IMR-90 (cell line): ENCODE results near the gene ISCA1. TPM values are rescaled to one million over a fixed set of nuclear protein-coding genes. Genes with fewer than 3 reads are reported as not detected.

Experiments used
- ATAC-seq: fragments of 200-7000 bp; cut with Tn5 transposase; 2 replicates; pipeline ENCODE4 v1.9.1; 2020; ENCODE audit warnings: low read depth, mild to moderate bottlenecking, moderate library complexity
- BruUV-seq: library from RNA; stranded (reverse); fragments of 400-500 nt; replicated peaks from 2 replicates; lab custom pipeline; 2021; lab: Mats Ljungman, UMichigan
- CTCF ChIA-PET: fragments of 300-600 bp; formaldehyde crosslinking; extraction: SDS; loops from one replicate; lab custom pipeline; 2021; ENCODE audit warnings: antibody characterized with exemption; lab: Yijun Ruan, JAX
- POLR2A ChIA-PET: fragments of 300-600 bp; sonication (Branson Sonifier 250); formaldehyde crosslinking; loops from one replicate; lab custom pipeline; 2022; ENCODE audit warnings: antibody characterized with exemption; ENCODE audit not compliant: unreplicated experiment; lab: Charles Lee
- DNase-seq: peaks from one replicate; pipeline ENCODE4 v3.0.0; 2013
- H2AFZ ChIP-seq: replicated peaks from 2 replicates; pipeline ENCODE3; 2013; ENCODE audit warnings: low read length, mild to moderate bottlenecking; ENCODE audit not compliant: poor library complexity
- H2AK5ac ChIP-seq: 2 replicates; pipeline ENCODE4 v1.6.1; 2013; ENCODE audit warnings: low read depth, low read length, inconsistent platforms
- H2AK9ac ChIP-seq: replicated peaks from 2 replicates; pipeline ENCODE3; 2013; ENCODE audit warnings: mild to moderate bottlenecking, low read depth, low read length, moderate library complexity; ENCODE audit not compliant: poor library complexity
- H2BK120ac ChIP-seq: 2 replicates; pipeline ENCODE4 v1.6.1; 2013; ENCODE audit warnings: low read depth, low read length, inconsistent platforms
- H2BK15ac ChIP-seq: 3 replicates; pipeline ENCODE4 v1.6.1; 2013; ENCODE audit warnings: low read depth, low read length, inconsistent platforms
- H2BK20ac ChIP-seq: 2 replicates; pipeline ENCODE4 v1.6.1; 2013; ENCODE audit warnings: low read depth, mild to moderate bottlenecking, inconsistent platforms, low read length, moderate library complexity
- H2BK5ac ChIP-seq: 2 replicates; pipeline ENCODE4 v1.6.1; 2013; ENCODE audit warnings: mild to moderate bottlenecking, low read depth, low read length, inconsistent platforms; ENCODE audit not compliant: poor library complexity, severe bottlenecking
- H3K14ac ChIP-seq: replicated peaks from 2 replicates; pipeline ENCODE4 v1.6.1; 2013; ENCODE audit warnings: low read depth, low read length, inconsistent platforms
- H3K18ac ChIP-seq: 2 replicates; pipeline ENCODE4 v1.6.1; 2013; ENCODE audit warnings: low read depth, low read length, control low read depth
- H3K23ac ChIP-seq: 2 replicates; pipeline ENCODE4 v1.6.1; 2013; ENCODE audit warnings: low read depth, low read length, inconsistent platforms
- H3K27ac ChIP-seq: 2 replicates; pipeline ENCODE4 v1.5.1; 2013; ENCODE audit warnings: mild to moderate bottlenecking, control low read depth, low read length; ENCODE audit not compliant: insufficient read depth
- H3K27me3 ChIP-seq: 2 replicates; pipeline ENCODE4 v1.6.1; 2013; ENCODE audit warnings: low read length; ENCODE audit not compliant: control insufficient read depth, insufficient read depth
- H3K36me3 ChIP-seq: 2 replicates; pipeline ENCODE4 v1.6.1; 2013; ENCODE audit warnings: low read length, mixed read lengths; ENCODE audit not compliant: control insufficient read depth, insufficient read depth
- H3K4ac ChIP-seq: 2 replicates; pipeline ENCODE4 v1.6.1; 2013; ENCODE audit warnings: low read depth, low read length, inconsistent platforms
- H3K4me1 ChIP-seq: 2 replicates; pipeline ENCODE4 v1.6.1; 2013; ENCODE audit warnings: low read length, mixed read lengths; ENCODE audit not compliant: control insufficient read depth, insufficient read depth
- H3K4me2 ChIP-seq: 2 replicates; pipeline ENCODE4 v1.6.1; 2013; ENCODE audit warnings: low read depth, mild to moderate bottlenecking, control low read depth, low read length, moderate library complexity
- H3K4me3 ChIP-seq: 2 replicates; pipeline ENCODE4 v1.5.1; 2013; ENCODE audit warnings: low read depth, mild to moderate bottlenecking, control low read depth, low read length, moderate library complexity; ENCODE audit not compliant: insufficient read depth
- H3K56ac ChIP-seq: 2 replicates; pipeline ENCODE4 v1.6.1; 2013; ENCODE audit warnings: low read length, inconsistent platforms; ENCODE audit not compliant: insufficient read depth; ENCODE audit errors: extremely low read depth
- H3K79me1 ChIP-seq, 2 experiments: 2 replicates each; pipeline ENCODE4 v1.6.1; 2013; ENCODE audit warnings: low read length in 2 of 2, inconsistent platforms in 1 of 2, low read depth in 1 of 2
- H3K9ac ChIP-seq: 2 replicates; pipeline ENCODE4 v1.6.1; 2013; ENCODE audit warnings: low read depth, low read length, control low read depth
- H3K9me1 ChIP-seq: 2 replicates; pipeline ENCODE4 v1.6.1; 2013; ENCODE audit warnings: low read length, inconsistent platforms; ENCODE audit not compliant: insufficient read depth
- H3K9me3 ChIP-seq: 2 replicates; pipeline ENCODE4 v1.6.1; 2013; ENCODE audit warnings: low read length; ENCODE audit not compliant: control insufficient read depth, insufficient read depth
- H4K20me1 ChIP-seq: 2 replicates; pipeline ENCODE4 v1.6.1; 2013; ENCODE audit warnings: low read length, inconsistent platforms; ENCODE audit not compliant: insufficient read depth
- H4K5ac ChIP-seq: 2 replicates; pipeline ENCODE4 v1.6.1; 2013; ENCODE audit warnings: mild to moderate bottlenecking, low read depth, low read length, control low read depth
- H4K8ac ChIP-seq, 2 experiments: 2 replicates each; pipeline ENCODE4 v1.6.1; 2013; ENCODE audit warnings: low read depth in 2 of 2, low read length in 2 of 2, control low read depth in 1 of 2, inconsistent platforms in 1 of 2
- H4K91ac ChIP-seq: 2 replicates; pipeline ENCODE4 v1.6.1; 2013; ENCODE audit warnings: low read depth, low read length, inconsistent platforms; ENCODE audit not compliant: insufficient read depth
- BHLHE40 ChIP-seq: fragments of 150-350 bp; IDR thresholded peaks from 2 replicates; pipeline ENCODE4 v1.6.1; 2016; ENCODE audit warnings: mild to moderate bottlenecking, low read depth, low read length
- CEBPB ChIP-seq: IDR thresholded peaks from 2 replicates; pipeline ENCODE4 v1.6.1; 2012; ENCODE audit warnings: low read depth, low read length, improper control_type of control experiment
- CHD1 ChIP-seq: IDR thresholded peaks from 2 replicates; pipeline ENCODE4 v1.6.1; 2012; ENCODE audit warnings: low read depth, low read length, improper control_type of control experiment
- ELK1 ChIP-seq: fragments of 150-350 bp; IDR thresholded peaks from 2 replicates; pipeline ENCODE4 v1.6.1; 2016; ENCODE audit warnings: low read depth, mild to moderate bottlenecking, low read length, moderate library complexity, borderline replicate concordance
- FOS ChIP-seq: fragments of 150-350 bp; IDR thresholded peaks from 2 replicates; pipeline ENCODE4 v1.6.1; 2016; ENCODE audit warnings: low read depth, low read length
- MAZ ChIP-seq: IDR thresholded peaks from 2 replicates; pipeline ENCODE4 v1.6.1; 2012; ENCODE audit warnings: low read depth, mild to moderate bottlenecking, low read length, improper control_type of control experiment, moderate library complexity, borderline replicate concordance
- MXI1 ChIP-seq: IDR thresholded peaks from 2 replicates; pipeline ENCODE4 v1.6.1; 2012; ENCODE audit warnings: low read depth, mild to moderate bottlenecking, low read length, moderate library complexity, borderline replicate concordance
- NFE2L2 ChIP-seq: fragments of 150-350 bp; IDR thresholded peaks from 2 replicates; pipeline ENCODE4 v1.6.1; 2016; ENCODE audit warnings: low read depth, mild to moderate bottlenecking, low read length
- POLR2A ChIP-seq: IDR thresholded peaks from 2 replicates; pipeline ENCODE4 v1.6.1; 2012; ENCODE audit warnings: mild to moderate bottlenecking, low read depth, low read length
- RAD21 ChIP-seq: IDR thresholded peaks from 2 replicates; pipeline ENCODE4 v1.6.1; 2012; ENCODE audit warnings: low read length, improper control_type of control experiment
- RCOR1 ChIP-seq: IDR thresholded peaks from 2 replicates; pipeline ENCODE4 v1.6.1; 2012; ENCODE audit warnings: mild to moderate bottlenecking, low read length, improper control_type of control experiment; ENCODE audit not compliant: insufficient replicate concordance
- RFX5 ChIP-seq: IDR thresholded peaks from 2 replicates; pipeline ENCODE4 v1.8.0; 2012; ENCODE audit warnings: low read depth, mild to moderate bottlenecking, low read length, moderate library complexity
- SMC3 ChIP-seq: fragments of 150-350 bp; IDR thresholded peaks from 2 replicates; pipeline ENCODE4 v1.6.1; 2016; ENCODE audit warnings: low read depth, mild to moderate bottlenecking, antibody characterized with exemption, low read length, moderate library complexity
- WGBS, 2 experiments: methylation state at CpG; one replicate each; pipeline versions ENCODE4 v1.1.5 to v1.1.7; 2013; ENCODE audit warnings: missing lambda C conversion rate in 2 of 2; ENCODE audit not compliant: insufficient read length in 1 of 2; ENCODE audit errors: extremely low coverage in 2 of 2; 5-methylcytosine and 5-hydroxymethylcytosine counted together
- dilution Hi-C: fragments of 300-500 bp; cut with HindIII; formaldehyde crosslinking; loops from one replicate; pipeline ENCODE4 v1.14.3; 2018; ENCODE audit warnings: low sequenced_read_pairs; ENCODE audit not compliant: unreplicated experiment
- in situ Hi-C: fragments of 300-500 bp; cut with MboI; formaldehyde crosslinking; loops from 3 replicates; pipeline ENCODE4 v1.14.3; 2019; ENCODE audit warnings: low sequenced_read_pairs, inconsistent platforms, mixed read lengths
- intact Hi-C: fragments of 100-400 bp; cut with micrococcal nuclease; formaldehyde crosslinking; loops from 2 replicates; pipeline ENCODE4 v1.10.0; 2022
- polyA plus RNA-seq, 3 experiments: library from polyadenylated mRNA; depleted of rRNA; stranded (reverse); fragments of >200 nt; gene quantifications; 2 replicates each; pipeline ENCODE4 v1.2.3, GENCODE V29; 2012; ENCODE audit warnings: low replicate concordance in 1 of 3
- total RNA-seq: library from RNA; depleted of rRNA; stranded (reverse); fragments of >200 nt; gene quantifications from 2 replicates; pipeline ENCODE4 v1.2.3, GENCODE V29; 2012

ISCA1 gene
- total and polyA plus RNA-seq, 2 of the 4 experiments (the other 2 are of a cell fraction), result 14.7 to 15.1 TPM

DNA sequence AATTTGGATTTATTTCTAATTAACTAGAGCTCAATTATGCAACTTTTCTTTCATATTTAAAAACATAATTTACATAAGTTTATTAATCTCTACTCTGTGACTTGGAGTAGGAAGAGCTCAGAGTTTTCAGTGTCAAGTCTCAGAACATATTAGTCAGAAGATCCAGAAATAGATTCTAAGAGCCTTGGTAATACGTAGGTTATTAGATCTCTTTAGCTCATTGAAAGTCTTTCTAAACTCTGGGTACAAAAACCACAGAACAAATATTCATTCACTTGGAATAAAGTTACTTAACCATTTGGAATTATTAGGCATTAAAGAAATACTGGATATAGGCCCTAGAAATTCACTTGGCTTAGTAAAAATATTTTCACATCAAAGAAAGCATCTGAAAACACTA is 26.3 kb upstream of the ISCA1 start:
- intact Hi-C loops (no loop called here), in situ Hi-C loops (no loop called here), dilution Hi-C loops (no loop called here)
- H3K36me3 ChIP-seq, result peaks cover 38% of the 10 kb centered on the region
- WGBS, 2 experiments, result no CpG with 5 or more reads among the region's 1 CpG
- peaks cover 2% of the 10 kb centered on the region for H3K4me1 ChIP-seq
- TF ChIP-seq BHLHE40 (no peak), MXI1 (no peak), NFE2L2 (no peak), CHD1 (no peak), CEBPB (no peak), RFX5 (no peak), POLR2A (no peak), MAZ (no peak), RAD21 (no peak), FOS (no peak), ELK1 (no peak), SMC3 (no peak), RCOR1 (no peak)
- DNase-seq, result no peak
- BruUV-seq, result no TSS peak
- no peak overlapping the region for H2BK5ac ChIP-seq
- ChIA-PET POLR2A (no interaction called here), CTCF (interaction anchor here (0.9 kb wide), 2 partner anchors 11 to 15 kb away, joined by 3 read pairs; no protein-coding TSS in a partner anchor)
- no peak overlapping the region for H3K56ac ChIP-seq
- no peak overlapping the region for H4K91ac ChIP-seq
- H2AK5ac ChIP-seq, result no peak overlapping the region
- no peak overlapping the region for H2BK20ac ChIP-seq
- no peaks in the 10 kb centered on the region for H3K27me3 ChIP-seq
- H3K9me3 ChIP-seq, result no peaks in the 10 kb centered on the region
- no peak overlapping the region for H3K9ac ChIP-seq
- no peak overlapping the region for H4K5ac ChIP-seq
- H2BK15ac ChIP-seq, result no peak overlapping the region
- H3K4me3 ChIP-seq, result no peak overlapping the region
- H3K27ac ChIP-seq, result no peak overlapping the region
- H3K23ac ChIP-seq, result no peak overlapping the region
- no peak for ATAC-seq
- H3K4me2 ChIP-seq, result no peak overlapping the region
- H3K18ac ChIP-seq, result no peak overlapping the region
- H2AFZ ChIP-seq, result no peak overlapping the region
- H4K8ac ChIP-seq, result no peak overlapping the region
- no peak overlapping the region for H2AK9ac ChIP-seq
- no peak overlapping the region for H2BK120ac ChIP-seq
- no peak overlapping the region for H3K4ac ChIP-seq
- no peaks in the 10 kb centered on the region for H4K20me1 ChIP-seq
- H3K9me1 ChIP-seq, result no peaks in the 10 kb centered on the region
- no peak overlapping the region for H3K14ac ChIP-seq
- H3K79me1 ChIP-seq, result peaks cover 0 to 7% of the 10 kb centered on the region in 2 experiments; a peak in 2 of 4 replicates
